IPS-18c (cell line): ENCODE results near the gene WNT6.

Source experiments
- H3K4me3 ChIP-seq: 2 replicates; pipeline ENCODE4 v1.7.0; 2013; ENCODE audit warnings: low read depth, mild to moderate bottlenecking, low read length, moderate library complexity; ENCODE audit not compliant: insufficient read depth
- H3K9me3 ChIP-seq: one replicate; pipeline ENCODE4 v1.6.1; 2013; ENCODE audit warnings: mild to moderate bottlenecking, low read length, moderate library complexity; ENCODE audit not compliant: control insufficient read depth, insufficient read depth

Gene WNT6

DNA sequence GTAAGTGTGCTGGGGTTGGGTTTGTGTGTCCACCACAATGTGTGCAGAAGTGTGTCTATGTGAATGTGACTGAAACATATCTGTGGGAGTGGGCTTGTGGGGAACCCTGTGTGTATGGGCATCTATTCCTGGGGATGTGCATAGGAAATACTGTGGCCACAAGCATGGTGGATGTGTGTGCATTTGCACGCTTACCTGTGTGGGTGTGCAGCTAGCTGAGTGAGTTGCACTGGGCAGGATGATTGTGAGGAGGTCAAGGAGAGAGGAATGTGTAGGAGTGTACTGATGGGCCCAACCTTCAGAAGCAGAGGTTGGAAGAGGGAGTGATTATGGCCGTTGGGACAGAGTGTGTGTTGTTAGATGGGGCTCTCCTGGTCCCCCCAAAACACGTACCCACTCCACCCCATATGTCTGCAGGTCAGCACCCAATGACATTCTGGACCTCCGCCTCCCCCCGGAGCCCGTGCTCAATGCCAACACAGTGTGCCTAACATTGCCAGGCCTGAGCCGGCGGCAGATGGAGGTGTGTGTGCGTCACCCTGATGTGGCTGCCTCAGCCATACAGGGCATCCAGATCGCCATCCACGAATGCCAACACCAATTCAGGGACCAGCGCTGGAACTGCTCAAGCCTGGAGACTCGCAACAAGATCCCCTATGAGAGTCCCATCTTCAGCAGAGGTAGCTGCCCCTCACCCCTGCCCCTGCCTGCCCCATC is 22.3 kb downstream of the WNT6 start:
- no peaks in the 10 kb centered on the region for H3K9me3 ChIP-seq

GRCh38 chr2:218882461-218882816 is 22.8 kb downstream of the WNT6 start:
- Histone ChIP-seq H3K4me3 (no peak overlapping the region), H3K9me3 (no peaks in the 10 kb centered on the region)

More for the DNA sequence above, 22.3 kb downstream of the WNT6 start:
- no peak overlapping the region for H3K4me3 ChIP-seq

- H3K9me3 ChIP-seq: no peaks in the 10 kb centered on the region
- no peak overlapping the region for H3K4me3 ChIP-seq
These were observed 23.3 kb downstream of the WNT6 start for GRCh38 chr2:218882866-218883366.

GRCh38 chr2:218883491-218884490 is 24.2 kb downstream of the WNT6 start:
- H3K9me3 ChIP-seq: no peaks in the 10 kb centered on the region
- H3K4me3 ChIP-seq: peak overlapping the region; percentile 15; the same call in 1 of the 2 replicates

GRCh38 chr2:218884519-218884918 is 24.9 kb downstream of the WNT6 start:
- Histone ChIP-seq H3K4me3 (no peak overlapping the region), H3K9me3 (no peaks in the 10 kb centered on the region)

GRCh38 chr2:218885981-218886947 is 26.7 kb downstream of the WNT6 start:
- Histone ChIP-seq H3K4me3 (no peak overlapping the region), H3K9me3 (no peaks in the 10 kb centered on the region)

DNA sequence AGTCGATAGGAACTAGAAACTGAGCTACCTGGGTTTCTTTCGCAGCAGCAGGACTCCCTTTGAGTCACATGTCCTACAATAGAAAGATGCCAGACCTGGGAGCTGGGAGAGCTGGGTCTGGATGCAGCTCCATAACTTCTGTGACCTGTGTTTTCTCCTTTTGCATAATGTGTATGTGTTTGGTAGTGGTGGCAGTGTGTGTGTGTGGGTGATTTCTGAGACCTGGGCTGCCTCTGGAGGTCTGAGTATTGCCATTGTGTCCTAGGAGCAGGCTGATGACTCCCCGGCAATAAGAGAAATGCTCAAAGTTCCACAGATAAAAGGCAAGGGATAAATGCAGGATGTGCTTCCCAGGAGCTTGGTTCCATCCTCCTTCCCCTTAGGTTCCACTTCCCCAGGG is 27.5 kb downstream of the WNT6 start:
- no peak overlapping the region for H3K4me3 ChIP-seq

GRCh38 chr2:218888341-218888740 is 28.7 kb downstream of the WNT6 start:
- no peaks in the 10 kb centered on the region for H3K9me3 ChIP-seq
- no peak overlapping the region for H3K4me3 ChIP-seq

More for the DNA sequence above, 27.5 kb downstream of the WNT6 start:
- H3K9me3 ChIP-seq: no peaks in the 10 kb centered on the region

DNA sequence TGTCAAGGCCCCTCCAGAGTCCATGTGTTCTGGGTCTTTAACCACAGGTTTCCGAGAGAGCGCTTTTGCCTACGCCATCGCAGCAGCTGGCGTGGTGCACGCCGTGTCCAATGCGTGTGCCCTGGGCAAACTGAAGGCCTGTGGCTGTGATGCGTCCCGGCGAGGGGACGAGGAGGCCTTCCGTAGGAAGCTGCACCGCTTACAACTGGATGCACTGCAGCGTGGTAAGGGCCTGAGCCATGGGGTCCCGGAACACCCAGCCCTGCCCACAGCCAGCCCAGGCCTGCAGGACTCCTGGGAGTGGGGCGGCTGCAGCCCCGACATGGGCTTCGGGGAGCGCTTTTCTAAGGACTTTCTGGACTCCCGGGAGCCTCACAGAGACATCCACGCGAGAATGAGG is 30.3 kb downstream of the WNT6 start:
- Histone ChIP-seq H3K9me3 (no peaks in the 10 kb centered on the region), H3K4me3 (no peak overlapping the region)

DNA sequence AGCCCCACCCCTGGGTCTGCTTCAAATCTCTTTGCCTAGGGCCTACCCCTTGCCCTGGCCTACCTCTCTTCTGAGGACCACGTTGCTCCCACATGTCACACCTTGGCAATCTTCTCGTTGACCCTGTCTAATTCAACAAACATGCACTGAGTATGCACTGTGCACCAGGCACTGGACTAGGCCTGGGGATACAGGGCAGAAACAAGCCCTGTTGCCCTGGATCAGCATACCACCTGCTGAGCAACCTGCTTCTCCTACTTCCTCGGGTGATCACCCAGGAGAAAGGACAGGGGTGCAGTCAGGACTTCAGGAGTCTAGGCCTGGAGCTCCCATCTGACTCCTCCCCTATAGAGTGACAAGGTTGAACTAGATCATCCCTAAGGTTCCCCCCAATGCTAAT is 30.8 kb downstream of the WNT6 start:
- Histone ChIP-seq H3K9me3 (no peaks in the 10 kb centered on the region), H3K4me3 (no peak overlapping the region)

DNA sequence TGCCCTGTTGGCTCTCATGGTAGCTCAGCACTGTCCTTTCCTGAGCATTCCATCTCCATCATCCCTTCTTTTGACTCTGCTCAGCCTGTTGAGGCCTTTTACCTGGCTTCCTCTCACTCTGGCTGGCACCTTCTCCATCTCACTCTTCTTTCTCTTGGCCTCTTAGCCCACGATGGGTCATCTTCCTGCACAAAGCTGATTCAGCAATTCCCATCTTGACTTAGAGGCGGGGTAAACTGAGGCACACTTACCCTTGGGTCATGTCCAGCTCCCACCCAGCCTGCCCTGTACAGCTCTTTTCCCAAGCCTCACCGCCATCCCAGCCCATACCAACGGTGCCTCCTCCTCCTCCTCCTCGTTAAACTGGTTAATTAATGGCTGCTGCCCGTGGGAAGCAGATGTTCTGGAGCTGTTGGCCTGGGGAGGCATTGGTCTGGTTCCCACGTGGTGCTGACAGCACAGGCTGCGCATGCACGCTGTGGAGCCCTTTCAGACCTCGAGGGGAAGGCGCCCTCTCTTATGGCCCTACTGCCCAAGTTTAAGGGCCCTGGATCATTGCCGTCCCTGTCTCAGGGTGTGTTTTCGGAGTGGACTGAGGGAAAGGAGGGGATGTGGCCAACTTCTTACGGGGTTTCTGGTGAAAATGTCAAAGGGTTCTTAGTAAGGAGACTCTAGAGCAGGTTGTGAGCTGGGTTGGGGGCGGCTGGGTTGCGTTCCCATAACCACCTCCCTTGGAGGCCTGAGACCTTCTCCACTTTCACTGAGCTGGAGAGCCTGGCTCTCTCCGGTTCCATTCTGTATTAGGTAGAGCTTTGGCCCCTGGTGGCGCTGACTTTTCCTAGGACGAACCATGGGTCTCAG is 31.9 kb downstream of the WNT6 start:
- no peak overlapping the region for H3K4me3 ChIP-seq
- no peaks in the 10 kb centered on the region for H3K9me3 ChIP-seq

- Histone ChIP-seq H3K4me3 (peak overlapping the region; percentile 40), H3K9me3 (no peaks in the 10 kb centered on the region)
These were observed 33.2 kb downstream of the WNT6 start for GRCh38 chr2:218892693-218893348.

GRCh38 chr2:218893349-218894150 is 33.9 kb downstream of the WNT6 start:
- Histone ChIP-seq H3K9me3 (no peaks in the 10 kb centered on the region), H3K4me3 (peak overlapping the region; percentile 40; the same call in 1 of the 2 replicates)

DNA sequence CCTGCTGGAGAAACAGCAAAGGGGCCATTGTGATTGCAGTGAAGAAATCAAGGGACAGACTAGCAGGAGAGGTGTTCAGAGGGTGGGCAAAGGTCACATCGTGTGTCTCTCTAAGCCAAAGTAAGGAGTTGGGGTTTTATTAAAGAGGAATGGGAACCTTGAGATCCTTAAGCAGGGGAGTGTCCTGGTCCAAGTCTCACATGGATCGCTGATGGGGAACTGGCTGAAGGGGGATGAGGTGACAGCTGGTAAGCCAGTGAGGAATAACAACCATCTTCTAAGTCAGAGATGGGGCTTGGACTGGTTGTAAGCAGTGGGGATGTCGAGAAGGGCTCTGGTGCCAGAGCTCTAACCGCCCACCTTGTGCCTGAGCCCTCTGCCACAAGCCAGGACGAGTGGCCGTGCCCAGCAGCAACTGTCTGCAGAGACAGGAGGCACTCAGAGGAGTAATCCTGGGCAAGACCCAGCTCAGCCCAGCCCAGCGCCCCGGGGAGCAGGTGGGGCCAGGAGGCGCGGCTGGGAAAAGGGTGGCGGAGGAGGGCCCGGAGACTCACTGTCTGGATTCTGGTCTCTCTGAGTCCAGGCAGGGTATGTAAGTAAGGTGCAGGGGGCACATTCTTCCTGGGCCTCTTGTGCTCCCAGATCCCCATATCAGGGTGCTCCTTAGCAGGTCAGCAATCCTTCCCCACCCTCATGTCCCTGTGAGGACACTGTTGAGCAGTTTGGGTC is 34.7 kb downstream of the WNT6 start:
- H3K4me3 ChIP-seq: peak overlapping the region; percentile 20; the same call in 1 of the 2 replicates

More for the DNA sequence above, 34.7 kb downstream of the WNT6 start:
- no peaks in the 10 kb centered on the region for H3K9me3 ChIP-seq
